OCI-LY1 (cell line): ENCODE results near the gene GASK1A.

Experiments used
- H2AFZ ChIP-seq: fragments of 200-600 bp; sonication (generic), shearing (Covaris generic); 2 replicates; pipeline ENCODE4 v1.6.0; 2014; ENCODE audit warnings: antibody characterized with exemption, mild to moderate bottlenecking, low read length
- H3F3A ChIP-seq: fragments of 200-600 bp; sonication (generic), shearing (Covaris generic); 2 replicates; pipeline ENCODE4 v1.6.0; 2014; ENCODE audit warnings: mild to moderate bottlenecking, antibody characterized with exemption, low read length, moderate library complexity; ENCODE audit not compliant: insufficient read depth
- H3K27ac ChIP-seq: fragments of 200-600 bp; sonication (generic); 2 replicates; pipeline ENCODE4 v1.5.1; 2014; ENCODE audit warnings: low read length, mixed run types, mild to moderate bottlenecking, low read depth; ENCODE audit not compliant: poor library complexity, severe bottlenecking
- H3K27me3 ChIP-seq: fragments of 200-600 bp; sonication (generic); 2 replicates; pipeline ENCODE4 v1.6.0; 2014; ENCODE audit warnings: antibody characterized with exemption, mild to moderate bottlenecking, low read length, moderate library complexity; ENCODE audit not compliant: insufficient read depth
- H3K36me3 ChIP-seq: fragments of 200-600 bp; sonication (generic); 2 replicates; pipeline ENCODE4 v1.6.1; 2014; ENCODE audit warnings: mild to moderate bottlenecking, antibody characterized with exemption, low read length, moderate library complexity, mixed read lengths; ENCODE audit not compliant: insufficient read depth
- H3K4me1 ChIP-seq: fragments of 200-600 bp; sonication (generic); 2 replicates; pipeline ENCODE4 v1.5.1; 2014; ENCODE audit warnings: mild to moderate bottlenecking, low read length, moderate library complexity; ENCODE audit not compliant: insufficient read depth, severe bottlenecking
- H3K4me2 ChIP-seq: fragments of 200-600 bp; sonication (generic), shearing (Covaris generic); 2 replicates; pipeline ENCODE4 v1.6.1; 2014; ENCODE audit warnings: low read length
- H3K4me3 ChIP-seq: fragments of 200-600 bp; sonication (generic); 2 replicates; pipeline ENCODE4 v1.5.1; 2014; ENCODE audit warnings: low read length, low read depth, mild to moderate bottlenecking, mixed read lengths; ENCODE audit not compliant: poor library complexity, severe bottlenecking
- H3K79me2 ChIP-seq: fragments of 200-600 bp; shearing (Covaris generic); 2 replicates; pipeline ENCODE4 v1.6.1; 2016; ENCODE audit warnings: mixed run types, low read length, mixed read lengths; ENCODE audit not compliant: insufficient read depth
- H3K9ac ChIP-seq: fragments of 200-600 bp; sonication (generic), shearing (Covaris generic); 2 replicates; pipeline ENCODE4 v1.6.1; 2014; ENCODE audit warnings: mild to moderate bottlenecking, low read length, mixed read lengths
- H3K9me2 ChIP-seq: fragments of 200-600 bp; sonication (generic), shearing (Covaris generic); 2 replicates; pipeline ENCODE4 v1.6.1; 2014; ENCODE audit warnings: low read depth, mild to moderate bottlenecking, low read length, mixed read lengths
- H3K9me3 ChIP-seq: fragments of 200-600 bp; shearing (Covaris generic); 2 replicates; pipeline ENCODE4 v1.6.1; 2014; ENCODE audit warnings: low read length, mixed read lengths
- H4K20me1 ChIP-seq: fragments of 200-600 bp; sonication (generic), shearing (Covaris generic); 2 replicates; pipeline ENCODE4 v1.6.0; 2016; ENCODE audit warnings: mild to moderate bottlenecking, low read length; ENCODE audit not compliant: insufficient read depth
- CTCF ChIP-seq: fragments of 200-600 bp; sonication (generic), shearing (Covaris generic); IDR thresholded peaks from 2 replicates; pipeline ENCODE4 v1.5.1; 2017; ENCODE audit warnings: mild to moderate bottlenecking, antibody characterized with exemption, low read length, moderate library complexity, mixed read lengths
- EZH2 ChIP-seq: fragments of 200-600 bp; sonication (generic), shearing (Covaris generic); IDR thresholded peaks from 2 replicates; pipeline ENCODE4 v1.8.0; 2017; ENCODE audit warnings: borderline replicate concordance, mixed run types, mild to moderate bottlenecking, antibody characterized with exemption, low read length, moderate library complexity, mixed read lengths

Gene GASK1A

GRCh38 chr3:42963269-42963668 is 15.8 kb upstream of the GASK1A start:
- H4K20me1 ChIP-seq, result no peaks in the 10 kb centered on the region
- H3K9me2 ChIP-seq, result no peaks in the 10 kb centered on the region
- TF ChIP-seq CTCF, result no peak
- no peak for TF ChIP-seq EZH2
- no peak overlapping the region for H3K4me2 ChIP-seq
- no peaks in the 10 kb centered on the region; the same call in 1 of the 2 replicates for H3K27me3 ChIP-seq
- no peak overlapping the region for H3K9ac ChIP-seq
- H3K4me3 ChIP-seq, result no peak overlapping the region
- no peaks in the 10 kb centered on the region for H3F3A ChIP-seq
- no peaks in the 10 kb centered on the region for H3K9me3 ChIP-seq
- H3K4me1 ChIP-seq, result no peaks in the 10 kb centered on the region
- no peak overlapping the region for H3K27ac ChIP-seq
- H2AFZ ChIP-seq, result no peak overlapping the region
- H3K36me3 ChIP-seq, result no peaks in the 10 kb centered on the region
- H3K79me2 ChIP-seq, result no peaks in the 10 kb centered on the region

- Histone ChIP-seq H3K9me2 (no peaks in the 10 kb centered on the region), H3K9me3 (no peaks in the 10 kb centered on the region), H3K27ac (no peak overlapping the region), H3K4me2 (no peak overlapping the region), H3K4me3 (no peak overlapping the region), H3K79me2 (no peaks in the 10 kb centered on the region), H3K9ac (no peak overlapping the region), H3K36me3 (no peaks in the 10 kb centered on the region), H3K4me1 (no peaks in the 10 kb centered on the region), H4K20me1 (no peaks in the 10 kb centered on the region), H3F3A (no peaks in the 10 kb centered on the region), H3K27me3 (no peaks in the 10 kb centered on the region; the same call in 1 of the 2 replicates), H2AFZ (no peak overlapping the region)
- TF ChIP-seq EZH2, result no peak
- no peak for TF ChIP-seq CTCF
Observed at GRCh38 chr3:42964266-42964665, 14.8 kb upstream of the GASK1A start.

- no peaks in the 10 kb centered on the region for H4K20me1 ChIP-seq
- no peak overlapping the region for H2AFZ ChIP-seq
- H3K79me2 ChIP-seq, result no peaks in the 10 kb centered on the region
- no peaks in the 10 kb centered on the region for H3K9me2 ChIP-seq
- H3K4me3 ChIP-seq, result no peak overlapping the region
- H3K4me2 ChIP-seq, result no peak overlapping the region
- H3K27me3 ChIP-seq, result no peaks in the 10 kb centered on the region; the same call in 1 of the 2 replicates
- no peaks in the 10 kb centered on the region for H3F3A ChIP-seq
- TF ChIP-seq EZH2 (no peak), CTCF (no peak)
- H3K9me3 ChIP-seq, result peaks cover 3% of the 10 kb centered on the region; the same call in 1 of the 2 replicates
- H3K36me3 ChIP-seq, result no peaks in the 10 kb centered on the region
- H3K27ac ChIP-seq, result no peak overlapping the region
- no peak overlapping the region for H3K9ac ChIP-seq
- H3K4me1 ChIP-seq, result no peaks in the 10 kb centered on the region
Observed at GRCh38 chr3:42970557-42970956, 8.6 kb upstream of the GASK1A start.
